GM12891 (cell line): ENCODE results near the gene ANKRD13B.

Source experiments
- POLR2A ChIP-seq: IDR thresholded peaks from 2 replicates; pipeline ENCODE4 v1.6.1; 2011; ENCODE audit warnings: low read depth, low read length, control low read depth
- POLR2AphosphoS5 ChIP-seq: IDR thresholded peaks from 2 replicates; pipeline ENCODE4 v1.6.1; 2011; ENCODE audit warnings: low read depth, low read length, control low read depth
- POU2F2 ChIP-seq: IDR thresholded peaks from 2 replicates; pipeline ENCODE4 v1.6.1; 2011; ENCODE audit warnings: low read depth, mild to moderate bottlenecking, control low read depth, low read length, moderate library complexity
- SPI1 ChIP-seq: IDR thresholded peaks from 2 replicates; pipeline ENCODE4 v1.6.1; 2011; ENCODE audit warnings: low read depth, low read length, control low read depth
- TAF1 ChIP-seq: IDR thresholded peaks from 2 replicates; pipeline ENCODE4 v1.6.1; 2011; ENCODE audit warnings: low read depth, low read length, control low read depth

- TF ChIP-seq TAF1 (no peak), POLR2A (no peak), SPI1 (no peak), POLR2AphosphoS5 (no peak), POU2F2 (no peak)
Measured at GRCh38 chr17:29643817-29644160, 50.9 kb downstream of the ANKRD13B start.
